HL-60 (cell line): Measurements from ENCODE around the gene OR13C9.
"Not testable (repeated sequence)": the region's sequence is repeated elsewhere in the genome, so short reads cannot be mapped to it uniquely, and the experiment has no call there.

Source experiments
- DNase-seq, 2 experiments: peaks; one replicate each; pipeline ENCODE4 v3.0.0-alpha.2; 2010 to 2020; ENCODE audit warnings: low read depth in 1 of 2, low spot score in 1 of 2
- H3K27ac ChIP-seq: fragments of 250-450 bp; sonication (Bioruptor Pico); replicated peaks from 2 replicates; pipeline ENCODE4 v1.5.1; 2020; ENCODE audit warnings: mild to moderate bottlenecking, moderate library complexity
- H3K27me3 ChIP-seq: fragments of 250-450 bp; sonication (Bioruptor Pico); 2 replicates; pipeline ENCODE4 v1.5.1; 2021; ENCODE audit warnings: mild to moderate bottlenecking, moderate library complexity; ENCODE audit not compliant: insufficient read depth, poor library complexity, severe bottlenecking
- H3K4me3 ChIP-seq: replicated peaks from 2 replicates; pipeline ENCODE4 v1.5.1; 2011; ENCODE audit warnings: mild to moderate bottlenecking, control low read depth, low read length; ENCODE audit not compliant: insufficient read depth
- CTCF ChIP-seq: IDR thresholded peaks from one replicate; pipeline ENCODE4 v1.5.1; 2011; ENCODE audit warnings: low read length, control low read depth, inconsistent platforms; ENCODE audit not compliant: insufficient read depth
- GABPA ChIP-seq: IDR thresholded peaks from 2 replicates; pipeline ENCODE4 v1.6.1; 2012; ENCODE audit warnings: low read depth
- POLR2AphosphoS5 ChIP-seq: IDR thresholded peaks from 2 replicates; pipeline ENCODE4 v1.6.1; 2012; ENCODE audit warnings: low read depth
- REST ChIP-seq: IDR thresholded peaks from 2 replicates; pipeline ENCODE4 v1.6.1; 2012; ENCODE audit warnings: low read depth; ENCODE audit not compliant: insufficient replicate concordance
- SPI1 ChIP-seq: IDR thresholded peaks from 2 replicates; pipeline ENCODE4 v1.6.1; 2012; ENCODE audit warnings: low read depth, mild to moderate bottlenecking, borderline replicate concordance

Gene OR13C9

GRCh38 chr9:104606152-104606551 is 11.9 kb downstream of the OR13C9 start:
- Histone ChIP-seq H3K4me3 (no peak overlapping the region), H3K27me3 (peaks cover 2% of the 10 kb centered on the region), H3K27ac (no peak overlapping the region)
- DNase-seq, result no peak
- TF ChIP-seq REST (no peak), CTCF (no peak), POLR2AphosphoS5 (no peak), SPI1 (no peak), GABPA (no peak)

- not testable (repeated sequence) for H3K27ac ChIP-seq, H3K4me3 ChIP-seq, DNase-seq, H3K27me3 ChIP-seq
These were observed 12.5 kb downstream of the OR13C9 start, which contains the start of gene OR13C2 for GRCh38 chr9:104605527-104605926. TSS of gene OR13C2 (minus strand) at chr9:104605627. CDS start at chr9:104605627, 0 bp downstream.

- Histone ChIP-seq H3K4me3 (no peak overlapping the region), H3K27me3 (no peaks in the 10 kb centered on the region), H3K27ac (no peak overlapping the region)
- DNase-seq, result no peak
- TF ChIP-seq CTCF (no peak), REST (no peak), SPI1 (no peak), POLR2AphosphoS5 (no peak), GABPA (no peak)
These were observed 13.2 kb downstream of the OR13C9 start for GRCh38 chr9:104604801-104605200.

DNA sequence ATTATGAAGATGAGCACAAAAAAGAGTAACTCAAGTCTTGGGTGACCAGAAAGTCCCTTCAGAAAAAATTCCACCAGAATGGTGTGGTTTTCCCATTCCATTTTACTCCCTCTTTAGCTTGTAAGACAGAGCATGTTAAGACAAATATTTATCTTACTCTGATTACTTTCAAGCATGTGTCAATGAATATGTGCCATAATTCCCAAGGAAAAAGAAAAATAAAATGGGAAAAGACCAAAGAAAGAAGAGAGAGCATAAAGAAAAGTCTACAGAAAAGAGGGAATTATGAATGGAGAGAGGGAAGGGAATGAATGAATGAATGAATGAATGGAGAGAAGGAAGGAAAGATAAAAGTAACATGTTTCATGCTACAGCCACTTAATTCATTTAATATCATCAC is 18.7 kb downstream of the OR13C9 start, which contains the start of gene OR13C5:
TSS of gene OR13C5 (minus strand) at position 101 of the 400 bp plus-strand sequence. CDS start at position 101, 0 bp downstream.
- not testable (repeated sequence) for H3K4me3 ChIP-seq, H3K27me3 ChIP-seq, H3K27ac ChIP-seq, DNase-seq

DNA sequence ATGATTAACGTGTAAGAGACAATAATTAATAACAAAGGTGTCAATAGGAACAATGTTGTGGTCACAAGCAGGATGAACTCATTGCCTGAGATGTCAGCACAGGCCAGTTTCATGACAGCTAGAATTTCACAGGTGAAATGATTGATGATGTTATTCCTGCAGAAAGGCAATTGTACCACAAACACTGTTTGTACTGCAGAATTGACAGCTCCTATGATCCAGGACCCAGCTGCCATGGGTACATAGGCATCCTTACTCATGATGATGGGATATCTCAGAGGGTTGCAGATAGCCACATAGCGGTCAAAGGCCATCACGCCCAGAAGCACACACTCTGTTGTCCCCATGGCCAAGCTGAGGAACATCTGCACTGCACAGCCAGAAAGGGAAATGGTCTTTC is 19.3 kb downstream of the OR13C9 start:
- H3K4me3 ChIP-seq, H3K27me3 ChIP-seq, DNase-seq, H3K27ac ChIP-seq: not testable (repeated sequence)
